ENCODE data around the gene ASAP2.

ASAP2 gene

GRCh38 chr2:9428965-9429577 lies 222.5 kb downstream of the ASAP2 start:
- TF ChIP-seq CTCF (IDR thresholded peaks at IDR 0.05; ENCODE audit: low read depth, low read length) = no peak

GRCh38 chr2:9430316-9431293 lies 224.0 kb downstream of the ASAP2 start:
- no peak for TF ChIP-seq CTCF (IDR thresholded peaks at IDR 0.05; ENCODE audit: low read depth, low read length)
- no peak overlapping the region for H3K4me3 ChIP-seq (ENCODE audit: low read depth, low read length)

More at GRCh38 chr2:9428965-9429577, 222.5 kb downstream of the ASAP2 start:
- H3K4me3 ChIP-seq (ENCODE audit: low read depth, low read length) = no peak overlapping the region

- no peak overlapping the region for H3K4me3 ChIP-seq (ENCODE audit: low read depth, low read length)
- TF ChIP-seq CTCF (IDR thresholded peaks at IDR 0.05; ENCODE audit: low read depth, low read length) = no peak
Observed at GRCh38 chr2:9434489-9434888, 227.9 kb downstream of the ASAP2 start.

GRCh38 chr2:9439536-9439935 lies 232.9 kb downstream of the ASAP2 start:
- TF ChIP-seq CTCF (IDR thresholded peaks at IDR 0.05; ENCODE audit: low read depth, low read length) = no peak
- no peak overlapping the region for H3K4me3 ChIP-seq (ENCODE audit: low read depth, low read length)

- TF ChIP-seq CTCF (IDR thresholded peaks at IDR 0.05; ENCODE audit: low read depth, low read length) = no peak
- no peak overlapping the region for H3K4me3 ChIP-seq (ENCODE audit: low read depth, low read length)
Observed at GRCh38 chr2:9440058-9440727, 233.6 kb downstream of the ASAP2 start.

- no peak overlapping the region for H3K4me3 ChIP-seq (ENCODE audit: low read depth, low read length)
- TF ChIP-seq CTCF (IDR thresholded peaks at IDR 0.05; ENCODE audit: low read depth, low read length) = no peak
Observed at GRCh38 chr2:9441556-9441955, 234.9 kb downstream of the ASAP2 start.

Measured in WI38 (cell line).